ENCODE data around the gene PRDX5. TPM values are rescaled to one million over a fixed set of nuclear protein-coding genes. Genes with fewer than 3 reads are reported as not detected.

Gene PRDX5
- total and polyA plus RNA-seq, 9 of the 15 experiments (the other 6 are each of a cell fraction or from before 2014, with no cell fraction given): 40.8 to 327 (median 204) TPM

- TF ChIP-seq, protein P1, sequence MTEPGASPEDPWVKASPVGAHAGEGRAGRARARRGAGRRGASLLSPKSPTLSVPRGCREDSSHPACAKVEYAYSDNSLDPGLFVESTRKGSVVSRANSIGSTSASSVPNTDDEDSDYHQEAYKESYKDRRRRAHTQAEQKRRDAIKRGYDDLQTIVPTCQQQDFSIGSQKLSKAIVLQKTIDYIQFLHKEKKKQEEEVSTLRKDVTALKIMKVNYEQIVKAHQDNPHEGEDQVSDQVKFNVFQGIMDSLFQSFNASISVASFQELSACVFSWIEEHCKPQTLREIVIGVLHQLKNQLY (CRISPR knock-in tag; conservative IDR thresholded peaks at IDR 0.05): no peak
- TF ChIP-seq POLR2AphosphoS5 (IDR thresholded peaks at IDR 0.05; ENCODE audit: control insufficient read depth, insufficient read depth, low read depth, low read length): 0 out of 2 replicates have a peak, but pooled peaks have one; percentile 29
- no peak for TF ChIP-seq NFXL1 (CRISPR knock-in tag; IDR thresholded peaks at IDR 0.05)
- no peak for TF ChIP-seq MECOM (CRISPR knock-in tag; IDR thresholded peaks at IDR 0.05)
- TF ChIP-seq, protein P2, sequence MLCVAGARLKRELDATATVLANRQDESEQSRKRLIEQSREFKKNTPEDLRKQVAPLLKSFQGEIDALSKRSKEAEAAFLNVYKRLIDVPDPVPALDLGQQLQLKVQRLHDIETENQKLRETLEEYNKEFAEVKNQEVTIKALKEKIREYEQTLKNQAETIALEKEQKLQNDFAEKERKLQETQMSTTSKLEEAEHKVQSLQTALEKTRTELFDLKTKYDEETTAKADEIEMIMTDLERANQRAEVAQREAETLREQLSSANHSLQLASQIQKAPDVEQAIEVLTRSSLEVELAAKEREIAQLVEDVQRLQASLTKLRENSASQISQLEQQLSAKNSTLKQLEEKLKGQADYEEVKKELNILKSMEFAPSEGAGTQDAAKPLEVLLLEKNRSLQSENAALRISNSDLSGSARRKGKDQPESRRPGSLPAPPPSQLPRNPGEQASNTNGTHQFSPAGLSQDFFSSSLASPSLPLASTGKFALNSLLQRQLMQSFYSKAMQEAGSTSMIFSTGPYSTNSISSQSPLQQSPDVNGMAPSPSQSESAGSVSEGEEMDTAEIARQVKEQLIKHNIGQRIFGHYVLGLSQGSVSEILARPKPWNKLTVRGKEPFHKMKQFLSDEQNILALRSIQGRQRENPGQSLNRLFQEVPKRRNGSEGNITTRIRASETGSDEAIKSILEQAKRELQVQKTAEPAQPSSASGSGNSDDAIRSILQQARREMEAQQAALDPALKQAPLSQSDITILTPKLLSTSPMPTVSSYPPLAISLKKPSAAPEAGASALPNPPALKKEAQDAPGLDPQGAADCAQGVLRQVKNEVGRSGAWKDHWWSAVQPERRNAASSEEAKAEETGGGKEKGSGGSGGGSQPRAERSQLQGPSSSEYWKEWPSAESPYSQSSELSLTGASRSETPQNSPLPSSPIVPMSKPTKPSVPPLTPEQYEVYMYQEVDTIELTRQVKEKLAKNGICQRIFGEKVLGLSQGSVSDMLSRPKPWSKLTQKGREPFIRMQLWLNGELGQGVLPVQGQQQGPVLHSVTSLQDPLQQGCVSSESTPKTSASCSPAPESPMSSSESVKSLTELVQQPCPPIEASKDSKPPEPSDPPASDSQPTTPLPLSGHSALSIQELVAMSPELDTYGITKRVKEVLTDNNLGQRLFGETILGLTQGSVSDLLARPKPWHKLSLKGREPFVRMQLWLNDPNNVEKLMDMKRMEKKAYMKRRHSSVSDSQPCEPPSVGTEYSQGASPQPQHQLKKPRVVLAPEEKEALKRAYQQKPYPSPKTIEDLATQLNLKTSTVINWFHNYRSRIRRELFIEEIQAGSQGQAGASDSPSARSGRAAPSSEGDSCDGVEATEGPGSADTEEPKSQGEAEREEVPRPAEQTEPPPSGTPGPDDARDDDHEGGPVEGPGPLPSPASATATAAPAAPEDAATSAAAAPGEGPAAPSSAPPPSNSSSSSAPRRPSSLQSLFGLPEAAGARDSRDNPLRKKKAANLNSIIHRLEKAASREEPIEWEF (CRISPR knock-in tag; IDR thresholded peaks at IDR 0.05): no peak
- TF ChIP-seq ZNF354B (CRISPR knock-in tag; IDR thresholded peaks at IDR 0.05): no peak
- TF ChIP-seq ZNF253 (CRISPR knock-in tag; conservative IDR thresholded peaks at IDR 0.05): no peak
- no peak for TF ChIP-seq SIRT6 (IDR thresholded peaks at IDR 0.05; ENCODE audit: low read depth, low read length)
- TF ChIP-seq ADNP (tag; IDR thresholded peaks at IDR 0.05): no peak; the same call in 1 of the 2 replicates
- TF ChIP-seq POLR3G (IDR thresholded peaks at IDR 0.05; ENCODE audit: extremely low read depth, insufficient read length, insufficient replicate concordance): no peak
- TF ChIP-seq, protein P3, sequence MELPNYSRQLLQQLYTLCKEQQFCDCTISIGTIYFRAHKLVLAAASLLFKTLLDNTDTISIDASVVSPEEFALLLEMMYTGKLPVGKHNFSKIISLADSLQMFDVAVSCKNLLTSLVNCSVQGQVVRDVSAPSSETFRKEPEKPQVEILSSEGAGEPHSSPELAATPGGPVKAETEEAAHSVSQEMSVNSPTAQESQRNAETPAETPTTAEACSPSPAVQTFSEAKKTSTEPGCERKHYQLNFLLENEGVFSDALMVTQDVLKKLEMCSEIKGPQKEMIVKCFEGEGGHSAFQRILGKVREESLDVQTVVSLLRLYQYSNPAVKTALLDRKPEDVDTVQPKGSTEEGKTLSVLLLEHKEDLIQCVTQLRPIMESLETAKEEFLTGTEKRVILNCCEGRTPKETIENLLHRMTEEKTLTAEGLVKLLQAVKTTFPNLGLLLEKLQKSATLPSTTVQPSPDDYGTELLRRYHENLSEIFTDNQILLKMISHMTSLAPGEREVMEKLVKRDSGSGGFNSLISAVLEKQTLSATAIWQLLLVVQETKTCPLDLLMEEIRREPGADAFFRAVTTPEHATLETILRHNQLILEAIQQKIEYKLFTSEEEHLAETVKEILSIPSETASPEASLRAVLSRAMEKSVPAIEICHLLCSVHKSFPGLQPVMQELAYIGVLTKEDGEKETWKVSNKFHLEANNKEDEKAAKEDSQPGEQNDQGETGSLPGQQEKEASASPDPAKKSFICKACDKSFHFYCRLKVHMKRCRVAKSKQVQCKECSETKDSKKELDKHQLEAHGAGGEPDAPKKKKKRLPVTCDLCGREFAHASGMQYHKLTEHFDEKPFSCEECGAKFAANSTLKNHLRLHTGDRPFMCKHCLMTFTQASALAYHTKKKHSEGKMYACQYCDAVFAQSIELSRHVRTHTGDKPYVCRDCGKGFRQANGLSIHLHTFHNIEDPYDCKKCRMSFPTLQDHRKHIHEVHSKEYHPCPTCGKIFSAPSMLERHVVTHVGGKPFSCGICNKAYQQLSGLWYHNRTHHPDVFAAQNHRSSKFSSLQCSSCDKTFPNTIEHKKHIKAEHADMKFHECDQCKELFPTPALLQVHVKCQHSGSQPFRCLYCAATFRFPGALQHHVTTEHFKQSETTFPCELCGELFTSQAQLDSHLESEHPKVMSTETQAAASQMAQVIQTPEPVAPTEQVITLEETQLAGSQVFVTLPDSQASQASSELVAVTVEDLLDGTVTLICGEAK (IDR thresholded peaks at IDR 0.05): no peak
- TF ChIP-seq, protein P3 (CRISPR knock-in tag; IDR thresholded peaks at IDR 0.05): no peak
Measured at GRCh38 chr11:64355078-64355940, 37.4 kb downstream of the PRDX5 start (continued).
